Ishikawa (cell line): ENCODE data around the gene OPCML.

Source experiments
- EGR1 ChIP-seq: IDR thresholded peaks from 2 replicates; pipeline ENCODE4 v1.6.1; 2012
- FOXM1 ChIP-seq: IDR thresholded peaks from 2 replicates; pipeline ENCODE4 v1.6.1; 2012; ENCODE audit warnings: low read depth, borderline replicate concordance
- YY1 ChIP-seq: IDR thresholded peaks from 2 replicates; pipeline ENCODE4 v1.6.1; 2012; ENCODE audit warnings: low read depth

GRCh38 chr11:132734217-132734616, 798.1 kb downstream of the OPCML start:
- TF ChIP-seq EGR1 = no peak
- TF ChIP-seq YY1 = no peak
- TF ChIP-seq FOXM1 = no peak
